A549 (cell line): ENCODE measurements around the gene B4GALT3.

Source experiments
- CTCF ChIP-seq: fragments of >200 bp; sonication (Bioruptor Twin); formaldehyde crosslinking; IDR thresholded peaks from 3 replicates; pipeline ENCODE4 v1.5.1; 2016
- E2F6 ChIP-seq: IDR thresholded peaks from 2 replicates; pipeline ENCODE4 v1.6.1; 2012; ENCODE audit warnings: low read depth, borderline replicate concordance
- EP300 ChIP-seq, 2 experiments: fragments of >200 bp; sonication (Bioruptor Twin); formaldehyde crosslinking; IDR thresholded peaks; 2 replicates in 1 of 2; 3 replicates in 1 of 2; pipeline ENCODE4 v1.6.1; 2016 to 2017
- HEYL ChIP-seq: fragments of 250-450 bp; sonication (Bioruptor Pico); IDR thresholded peaks from 2 replicates; pipeline ENCODE4 v1.8.0; 2021; ENCODE audit warnings: mild to moderate bottlenecking, moderate library complexity
- KDM1A ChIP-seq: fragments of 200-600 bp; sonication (generic); IDR thresholded peaks from 2 replicates; pipeline ENCODE4 v1.6.1; 2016; ENCODE audit warnings: low read depth, mild to moderate bottlenecking
- MAX ChIP-seq: IDR thresholded peaks from 2 replicates; pipeline ENCODE4 v1.6.1; 2012
- POLR2AphosphoS2 ChIP-seq: conservative IDR thresholded peaks from 2 replicates; pipeline ENCODE4 v1.6.1; 2012; ENCODE audit warnings: low read length, improper control_type of control experiment, inconsistent platforms
- REST ChIP-seq: fragments of 200-600 bp; sonication (generic); IDR thresholded peaks from 2 replicates; pipeline ENCODE4 v1.6.1; 2016; ENCODE audit warnings: antibody characterized with exemption, mild to moderate bottlenecking, moderate library complexity
- RFX5 ChIP-seq: fragments of 450-650 bp; IDR thresholded peaks from 2 replicates; pipeline ENCODE4 v1.7.1; 2014; ENCODE audit warnings: antibody characterized with exemption, mild to moderate bottlenecking, moderate library complexity
- RNF2 ChIP-seq: fragments of 200-600 bp; sonication (generic); IDR thresholded peaks from 2 replicates; pipeline ENCODE4 v1.6.1; 2016; ENCODE audit warnings: low read depth, mild to moderate bottlenecking, antibody characterized with exemption, moderate library complexity, borderline replicate concordance
- TP53 ChIP-seq: fragments of 250-450 bp; sonication (Bioruptor Pico); IDR thresholded peaks from 2 replicates; pipeline ENCODE4 v1.5.0; 2021; ENCODE audit warnings: mild to moderate bottlenecking, moderate library complexity
- ZNF302 ChIP-seq: fragments of 250-450 bp; sonication (Bioruptor Pico); IDR thresholded peaks from 2 replicates; pipeline ENCODE4 v1.9.0; 2021; ENCODE audit warnings: inconsistent platforms, mild to moderate bottlenecking, moderate library complexity

- TF ChIP-seq POLR2AphosphoS2 (no peak), CTCF (no peak), E2F6 (no peak), EP300 (IDR thresholded peaks at IDR 0.05) (no peak), ZNF302 (no peak), MAX (no peak), RFX5 (no peak), HEYL (CRISPR knock-in tag) (no peak), REST (no peak), TP53 (CRISPR knock-in tag) (no peak), RNF2 (no peak), KDM1A (no peak)
These were observed 11.1 kb upstream of the B4GALT3 start for GRCh38 chr1:161188381-161188780.
